Esophagus muscularis mucosa (tissue), 4 donors: ENCODE measurements around the gene RAB7B.

Source experiments
- CTCF ChIP-seq, 3 experiments: fragments of 200-600 bp in 2 of 3; fragments of 450-650 bp in 1 of 3; sonication (generic) in 2 of 3; IDR thresholded peaks; one replicate each; pipeline ENCODE4 v1.5.1; 2017 to 2019; ENCODE audit warnings: antibody characterized with exemption in 3 of 3, mild to moderate bottlenecking in 2 of 3, moderate library complexity in 1 of 3
- EP300 ChIP-seq: sonication (generic); formaldehyde crosslinking; IDR thresholded peaks from one replicate; pipeline ENCODE4 v1.6.1; 2017; ENCODE audit warnings: antibody characterized with exemption
- POLR2A ChIP-seq: fragments of 450-650 bp; IDR thresholded peaks from one replicate; pipeline ENCODE4 v1.6.1; 2017; ENCODE audit warnings: antibody characterized with exemption, moderate library complexity, mild to moderate bottlenecking, low read depth
- POLR2AphosphoS5 ChIP-seq, 2 donors: sonication (generic); formaldehyde crosslinking; IDR thresholded peaks; one replicate each; pipeline ENCODE4 v1.6.1; 2017; ENCODE audit warnings: antibody characterized with exemption in 2 of 2

- no peak for TF ChIP-seq CTCF (IDR thresholded peaks at IDR 0.05)
- TF ChIP-seq EP300 = no peak
- no peak for TF ChIP-seq POLR2A
- no peak for TF ChIP-seq POLR2AphosphoS5 (IDR thresholded peaks at IDR 0.05)
Measured at GRCh38 chr1:206022766-206023165, 19.6 kb upstream of the RAB7B start.
